GM12878 (cell line): ENCODE data around the gene GNPTAB.

Experiments
- CHD4 ChIP-seq: fragments of 200-600 bp; sonication (generic); IDR thresholded peaks from 2 replicates; pipeline ENCODE4 v1.6.1; 2016; ENCODE audit warnings: mild to moderate bottlenecking
- CTCF ChIP-seq, 3 experiments: IDR thresholded peaks in 2 of 3; conservative IDR thresholded peaks in 1 of 3; 2 replicates each; pipeline ENCODE4 v1.5.1; 2011; ENCODE audit warnings: low read depth in 3 of 3, low read length in 3 of 3, mild to moderate bottlenecking in 3 of 3, control low read depth in 2 of 3, moderate library complexity in 2 of 3, inconsistent platforms in 1 of 3, mixed read lengths in 1 of 3; ENCODE audit not compliant: control insufficient read depth in 2 of 3, insufficient read depth in 1 of 3; ENCODE audit errors: extremely low read depth in 1 of 3
- KDM1A ChIP-seq: fragments of 200-600 bp; sonication (generic); IDR thresholded peaks from 2 replicates; pipeline ENCODE4 v1.6.1; 2016; ENCODE audit warnings: borderline replicate concordance
- POLR2A ChIP-seq: IDR thresholded peaks from 2 replicates; pipeline ENCODE4 v1.6.1; 2011; ENCODE audit warnings: low read depth, mild to moderate bottlenecking, low read length
- RELA ChIP-seq: fragments of 450-650 bp; IDR thresholded peaks from 2 replicates; pipeline ENCODE4 v1.8.0; 2014; ENCODE audit warnings: borderline replicate concordance; ENCODE audit not compliant: partially characterized antibody
- REST ChIP-seq: IDR thresholded peaks from 2 replicates; pipeline ENCODE4 v1.6.1; 2012; ENCODE audit warnings: mild to moderate bottlenecking, low read depth, low read length
- SMC3 ChIP-seq: IDR thresholded peaks from 2 replicates; pipeline ENCODE4 v1.6.1; 2011; ENCODE audit warnings: low read length, improper control_type of control experiment, borderline replicate concordance
- SP1 ChIP-seq: IDR thresholded peaks from one replicate; pipeline ENCODE4 v1.6.1; 2011; ENCODE audit warnings: low read depth, low read length
- SUZ12 ChIP-seq: fragments of 200-600 bp; sonication (generic); IDR thresholded peaks from one replicate; pipeline ENCODE4 v1.6.1; 2018; ENCODE audit warnings: antibody characterized with exemption, mild to moderate bottlenecking; ENCODE audit not compliant: unreplicated experiment
- ZNF274 ChIP-seq: IDR thresholded peaks from one replicate; pipeline ENCODE4 v1.8.0; 2011; ENCODE audit not compliant: insufficient read length, insufficient read depth
- TF ChIP-seq, protein P1 (sequence below): fragments of 450-650 bp; formaldehyde crosslinking; IDR thresholded peaks from 2 replicates; pipeline ENCODE4 v1.5.0; 2022; ENCODE audit warnings: mild to moderate bottlenecking, missing genetic modification characterization
- TF ChIP-seq, protein P2 (sequence below): fragments of 450-650 bp; IDR thresholded peaks from 2 replicates; pipeline ENCODE4 v1.6.1; 2017; ENCODE audit warnings: mild to moderate bottlenecking

- no peak for TF ChIP-seq RELA
- no peak for TF ChIP-seq SP1
- TF ChIP-seq, protein P1, sequence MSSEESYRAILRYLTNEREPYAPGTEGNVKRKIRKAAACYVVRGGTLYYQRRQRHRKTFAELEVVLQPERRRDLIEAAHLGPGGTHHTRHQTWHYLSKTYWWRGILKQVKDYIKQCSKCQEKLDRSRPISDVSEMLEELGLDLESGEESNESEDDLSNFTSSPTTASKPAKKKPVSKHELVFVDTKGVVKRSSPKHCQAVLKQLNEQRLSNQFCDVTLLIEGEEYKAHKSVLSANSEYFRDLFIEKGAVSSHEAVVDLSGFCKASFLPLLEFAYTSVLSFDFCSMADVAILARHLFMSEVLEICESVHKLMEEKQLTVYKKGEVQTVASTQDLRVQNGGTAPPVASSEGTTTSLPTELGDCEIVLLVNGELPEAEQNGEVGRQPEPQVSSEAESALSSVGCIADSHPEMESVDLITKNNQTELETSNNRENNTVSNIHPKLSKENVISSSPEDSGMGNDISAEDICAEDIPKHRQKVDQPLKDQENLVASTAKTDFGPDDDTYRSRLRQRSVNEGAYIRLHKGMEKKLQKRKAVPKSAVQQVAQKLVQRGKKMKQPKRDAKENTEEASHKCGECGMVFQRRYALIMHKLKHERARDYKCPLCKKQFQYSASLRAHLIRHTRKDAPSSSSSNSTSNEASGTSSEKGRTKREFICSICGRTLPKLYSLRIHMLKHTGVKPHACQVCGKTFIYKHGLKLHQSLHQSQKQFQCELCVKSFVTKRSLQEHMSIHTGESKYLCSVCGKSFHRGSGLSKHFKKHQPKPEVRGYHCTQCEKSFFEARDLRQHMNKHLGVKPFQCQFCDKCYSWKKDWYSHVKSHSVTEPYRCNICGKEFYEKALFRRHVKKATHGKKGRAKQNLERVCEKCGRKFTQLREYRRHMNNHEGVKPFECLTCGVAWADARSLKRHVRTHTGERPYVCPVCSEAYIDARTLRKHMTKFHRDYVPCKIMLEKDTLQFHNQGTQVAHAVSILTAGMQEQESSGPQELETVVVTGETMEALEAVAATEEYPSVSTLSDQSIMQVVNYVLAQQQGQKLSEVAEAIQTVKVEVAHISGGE, result no peak
- no peak for TF ChIP-seq ZNF274
- TF ChIP-seq, protein P2, sequence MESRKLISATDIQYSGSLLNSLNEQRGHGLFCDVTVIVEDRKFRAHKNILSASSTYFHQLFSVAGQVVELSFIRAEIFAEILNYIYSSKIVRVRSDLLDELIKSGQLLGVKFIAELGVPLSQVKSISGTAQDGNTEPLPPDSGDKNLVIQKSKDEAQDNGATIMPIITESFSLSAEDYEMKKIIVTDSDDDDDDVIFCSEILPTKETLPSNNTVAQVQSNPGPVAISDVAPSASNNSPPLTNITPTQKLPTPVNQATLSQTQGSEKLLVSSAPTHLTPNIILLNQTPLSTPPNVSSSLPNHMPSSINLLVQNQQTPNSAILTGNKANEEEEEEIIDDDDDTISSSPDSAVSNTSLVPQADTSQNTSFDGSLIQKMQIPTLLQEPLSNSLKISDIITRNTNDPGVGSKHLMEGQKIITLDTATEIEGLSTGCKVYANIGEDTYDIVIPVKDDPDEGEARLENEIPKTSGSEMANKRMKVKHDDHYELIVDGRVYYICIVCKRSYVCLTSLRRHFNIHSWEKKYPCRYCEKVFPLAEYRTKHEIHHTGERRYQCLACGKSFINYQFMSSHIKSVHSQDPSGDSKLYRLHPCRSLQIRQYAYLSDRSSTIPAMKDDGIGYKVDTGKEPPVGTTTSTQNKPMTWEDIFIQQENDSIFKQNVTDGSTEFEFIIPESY, result no peak
- no peak for TF ChIP-seq KDM1A
- no peak for TF ChIP-seq CHD4
- TF ChIP-seq REST, result no peak
- TF ChIP-seq SUZ12, result no peak
- TF ChIP-seq CTCF (IDR thresholded peaks at IDR 0.05 in 2 of 3, conservative IDR thresholded peaks at IDR 0.05 in 1 of 3; ENCODE audit: control insufficient read depth in 2 of 3, extremely low read depth in 1 of 3, insufficient read depth in 1 of 3, low read depth in 3 of 3, low read length in 3 of 3), result no peak
- no peak for TF ChIP-seq SMC3
- no peak for TF ChIP-seq POLR2A
Observed at GRCh38 chr12:101819467-101819866, 11.3 kb downstream of the GNPTAB start.
